OCI-LY3 (cell line): Measurements from ENCODE around the gene ABCA4.

Experiments used
- H2AFZ ChIP-seq: fragments of 200-600, 300-600 bp; shearing (Covaris generic); 2 replicates; pipeline ENCODE4 v1.6.0; 2014; ENCODE audit warnings: antibody characterized with exemption, low read depth, low read length
- H3K27ac ChIP-seq: fragments of 200-600, 300-600 bp; sonication (generic); 2 replicates; pipeline ENCODE4 v1.5.1; 2014; ENCODE audit warnings: mild to moderate bottlenecking, low read length, moderate library complexity, mixed read lengths
- H3K27me3 ChIP-seq: fragments of 200-600, 300-600 bp; sonication (generic); 2 replicates; pipeline ENCODE4 v1.6.1; 2014; ENCODE audit warnings: low read depth, low read length, mixed read lengths
- H3K36me3 ChIP-seq: fragments of 200-600, 300-600 bp; sonication (generic); replicated peaks from 2 replicates; pipeline ENCODE3; 2014; ENCODE audit warnings: low read depth, low read length, mixed read lengths
- H3K4me1 ChIP-seq: fragments of 300-600, 200-600 bp; sonication (generic); 2 replicates; pipeline ENCODE4 v1.6.1; 2014; ENCODE audit warnings: low read length, mixed read lengths
- H3K4me2 ChIP-seq: fragments of 200-600, 300-600 bp; sonication (generic); 2 replicates; pipeline ENCODE4 v1.6.1; 2014; ENCODE audit warnings: low read length, mixed read lengths
- H3K4me3 ChIP-seq: fragments of 300-600, 200-600 bp; sonication (generic); 2 replicates; pipeline ENCODE4 v1.5.1; 2014; ENCODE audit warnings: antibody characterized with exemption, mild to moderate bottlenecking, low read length, moderate library complexity
- H3K79me2 ChIP-seq: fragments of 300-600, 200-600 bp; shearing (Covaris generic); 2 replicates; pipeline ENCODE4 v1.6.1; 2014; ENCODE audit warnings: mild to moderate bottlenecking, low read length, mixed read lengths
- H3K9ac ChIP-seq: fragments of 300-600, 200-600 bp; shearing (Covaris generic); 2 replicates; pipeline ENCODE4 v1.6.0; 2014; ENCODE audit warnings: mild to moderate bottlenecking, low read length, moderate library complexity
- H3K9me3 ChIP-seq: fragments of 200-600, 300-600 bp; shearing (Covaris generic); 2 replicates; pipeline ENCODE4 v1.6.1; 2014; ENCODE audit warnings: low read length, mixed read lengths; ENCODE audit not compliant: insufficient read depth
- H4K20me1 ChIP-seq: fragments of 200-600, 300-600 bp; sonication (generic); 2 replicates; pipeline ENCODE4 v1.6.1; 2016; ENCODE audit warnings: low read length, mixed read lengths; ENCODE audit not compliant: insufficient read depth
- CTCF ChIP-seq: fragments of 200-600, 300-600 bp; sonication (generic); IDR thresholded peaks from 2 replicates; pipeline ENCODE4 v1.5.1; 2014; ENCODE audit warnings: antibody characterized with exemption, low read length, low read depth
- EZH2phosphoT487 ChIP-seq: fragments of 200-600 bp; shearing (Covaris generic); IDR thresholded peaks from 2 replicates; pipeline ENCODE4 v1.6.1; 2018; ENCODE audit warnings: antibody characterized with exemption, mixed run types, low read depth

ABCA4 gene

GRCh38 chr1:93976711-93977597, 144.0 kb downstream of the ABCA4 start:
- Histone ChIP-seq H3K4me1 (no peaks in the 10 kb centered on the region), H3K27ac (no peak overlapping the region), H3K9ac (no peak overlapping the region), H3K4me2 (no peak overlapping the region), H3K36me3 (no peaks in the 10 kb centered on the region), H2AFZ (no peak overlapping the region), H3K79me2 (no peaks in the 10 kb centered on the region), H3K4me3 (no peak overlapping the region), H4K20me1 (no peaks in the 10 kb centered on the region), H3K9me3 (no peaks in the 10 kb centered on the region), H3K27me3 (no peaks in the 10 kb centered on the region)
- TF ChIP-seq EZH2phosphoT487 (no peak), CTCF (no peak)

- Histone ChIP-seq H2AFZ (no peak overlapping the region), H3K4me1 (no peaks in the 10 kb centered on the region), H3K4me3 (no peak overlapping the region), H3K9ac (no peak overlapping the region), H3K79me2 (no peaks in the 10 kb centered on the region), H3K4me2 (no peak overlapping the region), H3K27ac (no peak overlapping the region), H4K20me1 (no peaks in the 10 kb centered on the region), H3K36me3 (no peaks in the 10 kb centered on the region), H3K27me3 (no peaks in the 10 kb centered on the region), H3K9me3 (no peaks in the 10 kb centered on the region)
- TF ChIP-seq CTCF (no peak), EZH2phosphoT487 (no peak)
Measured at GRCh38 chr1:93976291-93976690, 144.7 kb downstream of the ABCA4 start.

GRCh38 chr1:93972341-93972740, 148.6 kb downstream of the ABCA4 start:
- Histone ChIP-seq H4K20me1 (no peaks in the 10 kb centered on the region), H3K9me3 (no peaks in the 10 kb centered on the region), H3K4me2 (no peak overlapping the region), H3K27me3 (peaks cover 4% of the 10 kb centered on the region; the same call in 1 of the 2 replicates), H3K4me3 (no peak overlapping the region), H2AFZ (no peak overlapping the region), H3K4me1 (no peaks in the 10 kb centered on the region), H3K79me2 (no peaks in the 10 kb centered on the region), H3K36me3 (no peaks in the 10 kb centered on the region), H3K9ac (no peak overlapping the region), H3K27ac (no peak overlapping the region)
- TF ChIP-seq CTCF (no peak), EZH2phosphoT487 (no peak)

GRCh38 chr1:93969887-93970286, 151.1 kb downstream of the ABCA4 start:
- H3K36me3 ChIP-seq = no peaks in the 10 kb centered on the region
- no peak overlapping the region for H3K9ac ChIP-seq
- no peaks in the 10 kb centered on the region for H3K9me3 ChIP-seq
- H4K20me1 ChIP-seq = no peaks in the 10 kb centered on the region
- TF ChIP-seq CTCF (no peak), EZH2phosphoT487 (no peak)
- H3K4me1 ChIP-seq = no peaks in the 10 kb centered on the region
- no peak overlapping the region for H2AFZ ChIP-seq
- H3K27ac ChIP-seq = no peak overlapping the region
- H3K4me2 ChIP-seq = no peak overlapping the region
- peaks cover 4% of the 10 kb centered on the region; the same call in 1 of the 2 replicates for H3K27me3 ChIP-seq
- H3K4me3 ChIP-seq = no peak overlapping the region
- H3K79me2 ChIP-seq = no peaks in the 10 kb centered on the region
